ENCODE results near the gene PLAAT2. TPM values are rescaled to one million over a fixed set of nuclear protein-coding genes. Genes with fewer than 3 reads are reported as not detected.

Gene PLAAT2
- polyA plus RNA-seq, 1 of the 3 experiments (the other 2 are of a cell fraction): 0.53 TPM

DNA sequence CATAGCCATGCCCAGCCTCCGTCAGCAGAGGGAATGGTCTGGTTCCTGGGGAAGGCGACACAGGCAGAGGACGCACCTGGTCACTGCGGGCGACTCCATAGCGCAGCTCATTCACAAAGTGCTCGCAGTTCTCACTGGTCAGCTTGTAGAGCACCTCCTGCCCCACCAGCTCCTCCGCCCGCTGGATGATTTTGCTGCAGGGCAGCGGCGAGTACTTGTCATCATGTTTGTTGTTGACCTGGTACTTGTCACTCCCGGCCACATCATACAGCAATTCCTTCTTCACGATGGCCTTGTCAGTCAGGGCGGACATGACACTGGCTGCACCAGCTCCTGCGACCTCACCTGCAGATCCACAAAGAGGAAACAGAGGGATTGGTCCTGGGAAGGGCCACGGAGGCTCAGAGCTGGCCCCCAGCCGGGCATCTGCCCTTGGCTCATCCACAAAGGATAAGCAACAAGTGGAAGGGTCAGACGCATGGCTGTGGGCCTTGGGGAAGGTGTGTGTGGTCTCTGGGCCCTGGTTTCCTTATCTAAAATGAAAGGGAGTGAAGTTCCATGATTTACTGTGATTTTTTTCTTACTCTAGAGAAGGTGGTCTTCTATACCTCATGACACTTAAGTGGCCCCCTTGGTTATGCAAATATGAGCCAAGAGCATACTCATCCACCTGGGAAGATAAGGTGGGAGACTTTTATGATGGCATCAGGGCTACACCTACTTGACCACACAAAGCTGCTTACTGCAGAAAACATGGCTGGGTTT, 27.0 kb upstream of the PLAAT2 start (continued):
- TF ChIP-seq, protein P1, sequence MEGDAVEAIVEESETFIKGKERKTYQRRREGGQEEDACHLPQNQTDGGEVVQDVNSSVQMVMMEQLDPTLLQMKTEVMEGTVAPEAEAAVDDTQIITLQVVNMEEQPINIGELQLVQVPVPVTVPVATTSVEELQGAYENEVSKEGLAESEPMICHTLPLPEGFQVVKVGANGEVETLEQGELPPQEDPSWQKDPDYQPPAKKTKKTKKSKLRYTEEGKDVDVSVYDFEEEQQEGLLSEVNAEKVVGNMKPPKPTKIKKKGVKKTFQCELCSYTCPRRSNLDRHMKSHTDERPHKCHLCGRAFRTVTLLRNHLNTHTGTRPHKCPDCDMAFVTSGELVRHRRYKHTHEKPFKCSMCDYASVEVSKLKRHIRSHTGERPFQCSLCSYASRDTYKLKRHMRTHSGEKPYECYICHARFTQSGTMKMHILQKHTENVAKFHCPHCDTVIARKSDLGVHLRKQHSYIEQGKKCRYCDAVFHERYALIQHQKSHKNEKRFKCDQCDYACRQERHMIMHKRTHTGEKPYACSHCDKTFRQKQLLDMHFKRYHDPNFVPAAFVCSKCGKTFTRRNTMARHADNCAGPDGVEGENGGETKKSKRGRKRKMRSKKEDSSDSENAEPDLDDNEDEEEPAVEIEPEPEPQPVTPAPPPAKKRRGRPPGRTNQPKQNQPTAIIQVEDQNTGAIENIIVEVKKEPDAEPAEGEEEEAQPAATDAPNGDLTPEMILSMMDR (IDR thresholded peaks at IDR 0.05): no peak
- TF ChIP-seq, protein P2, sequence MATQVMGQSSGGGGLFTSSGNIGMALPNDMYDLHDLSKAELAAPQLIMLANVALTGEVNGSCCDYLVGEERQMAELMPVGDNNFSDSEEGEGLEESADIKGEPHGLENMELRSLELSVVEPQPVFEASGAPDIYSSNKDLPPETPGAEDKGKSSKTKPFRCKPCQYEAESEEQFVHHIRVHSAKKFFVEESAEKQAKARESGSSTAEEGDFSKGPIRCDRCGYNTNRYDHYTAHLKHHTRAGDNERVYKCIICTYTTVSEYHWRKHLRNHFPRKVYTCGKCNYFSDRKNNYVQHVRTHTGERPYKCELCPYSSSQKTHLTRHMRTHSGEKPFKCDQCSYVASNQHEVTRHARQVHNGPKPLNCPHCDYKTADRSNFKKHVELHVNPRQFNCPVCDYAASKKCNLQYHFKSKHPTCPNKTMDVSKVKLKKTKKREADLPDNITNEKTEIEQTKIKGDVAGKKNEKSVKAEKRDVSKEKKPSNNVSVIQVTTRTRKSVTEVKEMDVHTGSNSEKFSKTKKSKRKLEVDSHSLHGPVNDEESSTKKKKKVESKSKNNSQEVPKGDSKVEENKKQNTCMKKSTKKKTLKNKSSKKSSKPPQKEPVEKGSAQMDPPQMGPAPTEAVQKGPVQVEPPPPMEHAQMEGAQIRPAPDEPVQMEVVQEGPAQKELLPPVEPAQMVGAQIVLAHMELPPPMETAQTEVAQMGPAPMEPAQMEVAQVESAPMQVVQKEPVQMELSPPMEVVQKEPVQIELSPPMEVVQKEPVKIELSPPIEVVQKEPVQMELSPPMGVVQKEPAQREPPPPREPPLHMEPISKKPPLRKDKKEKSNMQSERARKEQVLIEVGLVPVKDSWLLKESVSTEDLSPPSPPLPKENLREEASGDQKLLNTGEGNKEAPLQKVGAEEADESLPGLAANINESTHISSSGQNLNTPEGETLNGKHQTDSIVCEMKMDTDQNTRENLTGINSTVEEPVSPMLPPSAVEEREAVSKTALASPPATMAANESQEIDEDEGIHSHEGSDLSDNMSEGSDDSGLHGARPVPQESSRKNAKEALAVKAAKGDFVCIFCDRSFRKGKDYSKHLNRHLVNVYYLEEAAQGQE (IDR thresholded peaks at IDR 0.05; ENCODE audit: low read depth, low read length): no peak
- no peak for TF ChIP-seq FOSL2 (IDR thresholded peaks at IDR 0.05; ENCODE audit: borderline replicate concordance, low read depth)
- no peak for TF ChIP-seq MXI1 (IDR thresholded peaks at IDR 0.05; ENCODE audit: low read depth, low read length)

DNA sequence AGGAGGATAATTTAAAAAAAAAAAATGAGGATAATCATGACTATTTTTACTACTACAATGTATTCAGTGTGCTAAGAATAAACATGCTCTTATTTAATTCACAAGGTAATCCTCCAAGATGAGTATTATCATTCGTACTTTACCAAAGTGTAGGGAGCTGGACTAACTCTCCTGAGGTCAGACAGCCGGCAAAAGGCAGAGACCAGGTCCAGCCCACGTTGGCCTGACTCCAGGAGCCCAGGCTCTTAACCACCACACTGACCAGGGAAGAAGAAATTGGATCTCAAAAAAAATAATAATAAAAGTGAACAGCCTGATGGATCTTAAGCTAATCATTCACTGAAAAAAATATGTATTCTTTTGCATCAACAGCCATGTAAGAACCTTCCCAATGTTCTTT, 25.8 kb upstream of the PLAAT2 start:
- WGBS (ENCODE audit: low lambda C conversion rate): 85% methylated on average over 3 of the region's 3 CpGs
- ChIA-PET POLR2A (no interaction called here), CTCF (interaction anchor here (0.9 to 1.3 kb wide), 2 partner anchors 47 to 98 kb away, joined by 3 read pairs; partner anchors contain the start of gene PLAAT5)
- TF ChIP-seq GABPA (IDR thresholded peaks at IDR 0.05; ENCODE audit: low read depth) (no peak), RAD21 (IDR thresholded peaks at IDR 0.05; ENCODE audit: low read length) (no peak), SIN3A (IDR thresholded peaks at IDR 0.05; ENCODE audit: borderline replicate concordance, low read depth, low read length) (no peak), JUND (IDR thresholded peaks at IDR 0.05) (no peak), ELF1 (IDR thresholded peaks at IDR 0.05) (no peak), FOSL2 (IDR thresholded peaks at IDR 0.05; ENCODE audit: borderline replicate concordance, low read depth) (no peak), RXRA (IDR thresholded peaks at IDR 0.05; ENCODE audit: borderline replicate concordance, low read depth) (no peak), EZH2phosphoT487 (IDR thresholded peaks at IDR 0.05; ENCODE audit: borderline replicate concordance, low read depth) (no peak), RCOR1 (IDR thresholded peaks at IDR 0.05; ENCODE audit: low read length) (no peak), SMC3 (IDR thresholded peaks at IDR 0.05; ENCODE audit: low read depth, low read length) (no peak), NFIC (IDR thresholded peaks at IDR 0.05; ENCODE audit: borderline replicate concordance) (no peak), FOXJ3 (CRISPR knock-in tag; IDR thresholded peaks at IDR 0.05) (no peak)
- TF ChIP-seq, protein P3, sequence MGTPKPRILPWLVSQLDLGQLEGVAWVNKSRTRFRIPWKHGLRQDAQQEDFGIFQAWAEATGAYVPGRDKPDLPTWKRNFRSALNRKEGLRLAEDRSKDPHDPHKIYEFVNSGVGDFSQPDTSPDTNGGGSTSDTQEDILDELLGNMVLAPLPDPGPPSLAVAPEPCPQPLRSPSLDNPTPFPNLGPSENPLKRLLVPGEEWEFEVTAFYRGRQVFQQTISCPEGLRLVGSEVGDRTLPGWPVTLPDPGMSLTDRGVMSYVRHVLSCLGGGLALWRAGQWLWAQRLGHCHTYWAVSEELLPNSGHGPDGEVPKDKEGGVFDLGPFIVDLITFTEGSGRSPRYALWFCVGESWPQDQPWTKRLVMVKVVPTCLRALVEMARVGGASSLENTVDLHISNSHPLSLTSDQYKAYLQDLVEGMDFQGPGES (IDR thresholded peaks at IDR 0.05; ENCODE audit: low read depth, low read length): no peak
- TF ChIP-seq, protein P4, sequence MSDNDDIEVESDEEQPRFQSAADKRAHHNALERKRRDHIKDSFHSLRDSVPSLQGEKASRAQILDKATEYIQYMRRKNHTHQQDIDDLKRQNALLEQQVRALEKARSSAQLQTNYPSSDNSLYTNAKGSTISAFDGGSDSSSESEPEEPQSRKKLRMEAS (IDR thresholded peaks at IDR 0.05; ENCODE audit: low read depth): no peak
- TF ChIP-seq, protein P5, sequence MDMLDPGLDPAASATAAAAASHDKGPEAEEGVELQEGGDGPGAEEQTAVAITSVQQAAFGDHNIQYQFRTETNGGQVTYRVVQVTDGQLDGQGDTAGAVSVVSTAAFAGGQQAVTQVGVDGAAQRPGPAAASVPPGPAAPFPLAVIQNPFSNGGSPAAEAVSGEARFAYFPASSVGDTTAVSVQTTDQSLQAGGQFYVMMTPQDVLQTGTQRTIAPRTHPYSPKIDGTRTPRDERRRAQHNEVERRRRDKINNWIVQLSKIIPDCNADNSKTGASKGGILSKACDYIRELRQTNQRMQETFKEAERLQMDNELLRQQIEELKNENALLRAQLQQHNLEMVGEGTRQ (IDR thresholded peaks at IDR 0.05; ENCODE audit: borderline replicate concordance, low read depth, low read length): no peak
- TF ChIP-seq, protein P6, sequence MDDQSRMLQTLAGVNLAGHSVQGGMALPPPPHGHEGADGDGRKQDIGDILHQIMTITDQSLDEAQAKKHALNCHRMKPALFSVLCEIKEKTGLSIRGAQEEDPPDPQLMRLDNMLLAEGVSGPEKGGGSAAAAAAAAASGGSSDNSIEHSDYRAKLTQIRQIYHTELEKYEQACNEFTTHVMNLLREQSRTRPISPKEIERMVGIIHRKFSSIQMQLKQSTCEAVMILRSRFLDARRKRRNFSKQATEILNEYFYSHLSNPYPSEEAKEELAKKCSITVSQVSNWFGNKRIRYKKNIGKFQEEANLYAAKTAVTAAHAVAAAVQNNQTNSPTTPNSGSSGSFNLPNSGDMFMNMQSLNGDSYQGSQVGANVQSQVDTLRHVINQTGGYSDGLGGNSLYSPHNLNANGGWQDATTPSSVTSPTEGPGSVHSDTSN (IDR thresholded peaks at IDR 0.05): no peak
- TF ChIP-seq, protein P7, sequence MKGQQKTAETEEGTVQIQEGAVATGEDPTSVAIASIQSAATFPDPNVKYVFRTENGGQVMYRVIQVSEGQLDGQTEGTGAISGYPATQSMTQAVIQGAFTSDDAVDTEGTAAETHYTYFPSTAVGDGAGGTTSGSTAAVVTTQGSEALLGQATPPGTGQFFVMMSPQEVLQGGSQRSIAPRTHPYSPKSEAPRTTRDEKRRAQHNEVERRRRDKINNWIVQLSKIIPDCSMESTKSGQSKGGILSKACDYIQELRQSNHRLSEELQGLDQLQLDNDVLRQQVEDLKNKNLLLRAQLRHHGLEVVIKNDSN (IDR thresholded peaks at IDR 0.05; ENCODE audit: borderline replicate concordance, low read depth): no peak
- Histone ChIP-seq H3K4me2 (no peak overlapping the region), H3K79me2 (ENCODE audit: insufficient read depth) (no peaks in the 10 kb centered on the region), H3K27me3 (ENCODE audit: insufficient read depth) (no peaks in the 10 kb centered on the region), H3K9me3 (no peaks in the 10 kb centered on the region), H3K36me3 (replicated peaks in 1 of 2; ENCODE audit: control insufficient read depth in 1 of 2, insufficient read depth in 2 of 2, low read length in 1 of 2) (peaks cover 4 to 5% of the 10 kb centered on the region in 2 experiments), H3K27ac (ENCODE audit: low read depth in 2 of 2, low read length in 1 of 2) (no peak overlapping the region), H3K4me3 (ENCODE audit: low read depth in 2 of 2, low read length in 1 of 2) (no peak overlapping the region), H2AFZ (ENCODE audit: low read depth) (no peak overlapping the region), H3F3A (replicated peaks; ENCODE audit: insufficient read depth) (no peaks in the 10 kb centered on the region), H4K20me1 (ENCODE audit: insufficient read depth) (no peaks in the 10 kb centered on the region), H3K4me1 (ENCODE audit: control insufficient read depth in 1 of 2, insufficient read depth in 2 of 2, low read depth in 1 of 2, low read length in 1 of 2) (no peaks in the 10 kb centered on the region), H3K9me2 (no peaks in the 10 kb centered on the region), H3K9ac (no peak overlapping the region)
- no peak for DNase-seq
